NOMO-1 (cell line): ENCODE results near the gene ZAP70.

Source experiments
- DNase-seq, 2 experiments: peaks; one replicate each; lab custom pipeline; 2025; ENCODE audit not compliant: unreplicated experiment in 2 of 2; lab: John Stamatoyannopoulos, UW

The ZAP70 gene

GRCh38 chr2:97732436-97733340 is 19.3 kb downstream of the ZAP70 start:
- no peak for DNase-seq

DNA sequence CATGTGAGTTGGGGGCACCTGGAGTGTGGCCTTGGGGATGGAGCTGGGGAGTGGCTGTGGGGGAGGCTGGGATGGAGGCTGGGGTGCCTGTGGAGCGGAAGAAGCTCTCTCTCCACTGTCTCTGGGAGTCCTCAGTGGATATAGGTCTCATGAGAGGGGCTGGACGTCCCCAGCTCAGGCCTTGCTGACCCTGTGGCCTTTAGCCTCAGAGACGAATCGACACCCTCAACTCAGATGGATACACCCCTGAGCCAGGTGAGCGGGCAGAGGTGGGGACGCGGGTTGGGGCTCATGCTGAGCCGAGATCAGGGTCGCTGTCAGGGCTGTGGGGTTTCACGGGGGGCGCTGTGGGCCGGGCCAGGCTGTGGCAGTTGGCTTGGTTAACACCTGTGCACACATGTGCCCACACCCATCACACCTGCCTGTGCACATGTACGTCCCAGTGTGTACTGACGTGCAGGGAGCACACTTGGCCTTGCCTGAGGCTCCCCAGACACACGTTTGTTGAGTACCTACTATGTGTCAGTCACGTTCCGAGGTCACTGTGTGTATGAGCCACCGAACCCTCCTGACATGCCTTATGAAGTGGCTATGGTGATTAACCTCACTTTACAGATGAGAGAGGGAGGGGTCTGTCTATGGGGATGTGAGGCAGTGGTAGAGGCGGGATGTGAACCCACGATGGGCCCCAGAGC is 20.1 kb downstream of the ZAP70 start:
- DNase-seq, result no peak

- no peak for DNase-seq
These were observed 21.0 kb downstream of the ZAP70 start for GRCh38 chr2:97734061-97735051.

DNA sequence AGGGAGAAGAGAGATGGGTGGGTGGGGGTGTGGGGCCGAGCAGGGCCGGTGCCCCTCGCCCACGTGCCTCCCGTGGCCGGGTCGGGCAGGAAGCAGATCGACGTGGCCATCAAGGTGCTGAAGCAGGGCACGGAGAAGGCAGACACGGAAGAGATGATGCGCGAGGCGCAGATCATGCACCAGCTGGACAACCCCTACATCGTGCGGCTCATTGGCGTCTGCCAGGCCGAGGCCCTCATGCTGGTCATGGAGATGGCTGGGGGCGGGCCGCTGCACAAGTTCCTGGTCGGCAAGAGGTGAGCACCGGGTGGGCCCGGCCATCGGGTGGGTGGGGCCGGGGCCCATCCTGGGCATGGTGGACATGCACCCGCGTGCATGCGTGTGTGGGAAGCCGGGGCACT is 21.8 kb downstream of the ZAP70 start:
- no peak for DNase-seq

GRCh38 chr2:97736185-97736584 is 22.8 kb downstream of the ZAP70 start:
- DNase-seq, result no peak

DNA sequence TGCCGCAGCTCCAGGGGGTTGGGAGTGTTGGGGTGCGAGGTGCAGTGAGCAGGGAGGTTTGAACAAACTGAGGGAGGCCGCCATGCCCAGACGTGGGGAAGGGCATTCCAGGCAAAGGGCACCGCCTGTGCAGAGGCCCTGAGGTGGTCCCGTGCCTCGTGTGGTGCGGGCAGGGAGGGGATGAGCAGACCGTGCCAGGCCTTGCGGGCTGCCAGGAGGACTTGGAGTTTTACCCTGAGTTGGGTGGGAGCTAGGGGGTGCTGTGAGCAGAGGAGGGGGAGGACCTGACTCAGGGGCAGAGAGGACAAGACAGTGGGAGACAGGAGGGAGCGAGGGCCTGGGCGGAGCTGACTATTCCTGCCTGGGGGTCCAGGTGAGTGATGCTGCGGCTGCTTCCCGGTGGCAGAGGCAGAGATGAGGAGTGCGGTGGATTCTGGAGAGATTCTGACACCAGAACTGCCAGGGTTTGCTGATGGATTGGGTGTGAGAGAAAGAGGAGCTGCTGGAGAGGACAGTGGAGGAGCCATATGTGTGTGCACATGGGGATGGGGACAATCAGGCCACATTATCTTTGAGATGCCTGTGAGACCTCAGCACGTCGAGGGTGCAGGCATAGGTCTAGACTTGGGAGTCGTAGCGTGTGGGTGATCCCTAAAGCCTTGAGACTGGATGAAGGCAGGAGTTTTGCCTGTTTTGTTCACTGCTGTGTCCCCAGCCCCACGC is 23.4 kb downstream of the ZAP70 start:
- no peak for DNase-seq

DNA sequence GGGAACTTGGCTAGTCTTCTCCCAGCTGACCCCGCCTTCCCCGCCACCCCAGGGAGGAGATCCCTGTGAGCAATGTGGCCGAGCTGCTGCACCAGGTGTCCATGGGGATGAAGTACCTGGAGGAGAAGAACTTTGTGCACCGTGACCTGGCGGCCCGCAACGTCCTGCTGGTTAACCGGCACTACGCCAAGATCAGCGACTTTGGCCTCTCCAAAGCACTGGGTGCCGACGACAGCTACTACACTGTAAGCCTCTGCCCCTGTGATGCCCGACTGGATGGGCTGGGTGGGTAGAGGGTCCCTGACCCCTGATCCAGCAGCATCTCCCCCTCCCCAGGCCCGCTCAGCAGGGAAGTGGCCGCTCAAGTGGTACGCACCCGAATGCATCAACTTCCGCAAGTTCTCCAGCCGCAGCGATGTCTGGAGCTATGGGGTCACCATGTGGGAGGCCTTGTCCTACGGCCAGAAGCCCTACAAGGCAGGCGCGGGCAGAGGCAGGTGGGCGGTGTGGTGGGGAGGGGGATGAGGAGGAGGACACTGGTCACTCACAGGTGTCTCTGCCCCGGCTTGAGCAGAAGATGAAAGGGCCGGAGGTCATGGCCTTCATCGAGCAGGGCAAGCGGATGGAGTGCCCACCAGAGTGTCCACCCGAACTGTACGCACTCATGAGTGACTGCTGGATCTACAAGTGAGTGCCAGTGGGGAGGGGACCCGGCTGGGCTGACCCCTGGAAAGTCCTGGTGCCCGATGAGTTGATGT is 24.2 kb downstream of the ZAP70 start:
- no peak for DNase-seq

GRCh38 chr2:97738179-97739019 is 25.0 kb downstream of the ZAP70 start:
- no peak for DNase-seq

GRCh38 chr2:97739020-97739892 is 25.9 kb downstream of the ZAP70 start:
- DNase-seq, result no peak

DNA sequence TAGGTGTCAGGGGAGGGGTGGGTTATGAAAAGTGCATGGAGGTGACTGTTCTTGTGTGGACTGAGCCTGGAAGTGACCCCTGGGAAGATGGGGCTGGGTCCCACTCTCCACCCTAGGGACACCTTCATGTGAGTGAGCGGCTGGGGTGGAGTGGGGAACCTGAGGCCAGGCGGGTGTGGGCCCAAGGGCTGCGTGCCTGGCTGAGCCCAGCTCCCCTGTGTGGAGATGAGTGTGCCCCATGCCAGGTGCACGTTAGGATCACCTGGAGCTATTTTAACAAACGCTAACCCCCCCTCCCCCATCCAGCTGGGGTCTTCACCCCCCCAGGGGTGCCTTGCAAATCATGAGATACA is 26.5 kb downstream of the ZAP70 start:
- no peak for DNase-seq

- peak; percentile 60 to 62 for DNase-seq
These were observed 27.3 kb downstream of the ZAP70 start for GRCh38 chr2:97740590-97741182.

GRCh38 chr2:97741251-97741650 is 27.9 kb downstream of the ZAP70 start:
- no peak for DNase-seq

DNA sequence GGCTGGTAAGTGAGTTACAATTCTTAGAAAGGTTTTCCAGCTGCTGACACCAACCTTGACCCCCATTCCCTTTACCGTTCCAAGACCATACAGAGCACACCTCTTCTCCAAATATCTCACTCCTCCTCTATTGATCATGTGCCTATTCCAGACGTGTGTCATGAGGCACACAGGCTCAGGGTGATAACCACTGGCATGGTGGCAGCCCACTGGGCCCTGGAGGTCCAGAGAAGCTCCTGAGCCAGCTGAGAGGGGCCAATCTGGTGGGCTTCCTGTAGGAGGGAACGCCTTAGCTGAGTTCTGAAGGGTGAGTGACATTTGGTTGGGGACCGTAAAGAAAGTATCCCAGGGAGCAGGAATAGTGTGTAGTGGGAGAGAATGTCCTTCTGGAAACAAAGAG is 28.3 kb downstream of the ZAP70 start:
- no peak for DNase-seq

- no peak for DNase-seq
These were observed 29.0 kb downstream of the ZAP70 start for GRCh38 chr2:97742381-97742847.

- no peak for DNase-seq
These were observed 30.5 kb downstream of the ZAP70 start for GRCh38 chr2:97743913-97744312.

- no peak for DNase-seq
These were observed 32.2 kb downstream of the ZAP70 start for GRCh38 chr2:97745474-97746174.

- no peak for DNase-seq
These were observed 33.9 kb downstream of the ZAP70 start for GRCh38 chr2:97747285-97747684.
